Type B pancreatic cell (in vitro differentiated cells): ENCODE results near the gene FOXP4. TPM values are rescaled to one million over a fixed set of nuclear protein-coding genes. Genes with fewer than 3 reads are reported as not detected.

Experiments
- DNase-seq: peaks from one replicate; pipeline ENCODE4 v3.0.0; 2021; ENCODE audit warnings: mixed read lengths; ENCODE audit not compliant: unreplicated experiment; ENCODE audit errors: extremely low spot score
- H3K27ac Mint-ChIP-seq: 2 replicates; pipeline ENCODE4 v1.8.0; 2021; ENCODE audit warnings: mild to moderate bottlenecking, mixed read lengths
- H3K27me3 Mint-ChIP-seq: 2 replicates; pipeline ENCODE4 v1.8.0; 2021; ENCODE audit warnings: mixed read lengths
- H3K36me3 Mint-ChIP-seq: 2 replicates; pipeline ENCODE4 v1.8.0; 2021; ENCODE audit warnings: mixed read lengths
- H3K4me1 Mint-ChIP-seq: one replicate; pipeline ENCODE4 v1.8.0; 2021; ENCODE audit warnings: mixed read lengths; ENCODE audit not compliant: unreplicated experiment
- H3K4me3 Mint-ChIP-seq: 2 replicates; pipeline ENCODE4 v1.8.0; 2021; ENCODE audit warnings: mild to moderate bottlenecking, mixed read lengths
- H3K9me3 Mint-ChIP-seq: 2 replicates; pipeline ENCODE4 v1.8.0; 2021; ENCODE audit warnings: mixed read lengths
- total RNA-seq: library from RNA; stranded (reverse); gene quantifications from 2 replicates; pipeline ENCODE4 v1.2.1, GENCODE V29; 2021; ENCODE audit warnings: low replicate concordance
- TF ChIP-seq, protein P1 (sequence below): fragments of 200-600 bp; sonication (generic); conservative IDR thresholded peaks from 2 replicates; pipeline ENCODE4 v1.5.0; 2021; ENCODE audit warnings: antibody characterized with exemption, mild to moderate bottlenecking

Gene FOXP4
- total RNA-seq, 1 donor from 2014 or later: 100 TPM

DNA sequence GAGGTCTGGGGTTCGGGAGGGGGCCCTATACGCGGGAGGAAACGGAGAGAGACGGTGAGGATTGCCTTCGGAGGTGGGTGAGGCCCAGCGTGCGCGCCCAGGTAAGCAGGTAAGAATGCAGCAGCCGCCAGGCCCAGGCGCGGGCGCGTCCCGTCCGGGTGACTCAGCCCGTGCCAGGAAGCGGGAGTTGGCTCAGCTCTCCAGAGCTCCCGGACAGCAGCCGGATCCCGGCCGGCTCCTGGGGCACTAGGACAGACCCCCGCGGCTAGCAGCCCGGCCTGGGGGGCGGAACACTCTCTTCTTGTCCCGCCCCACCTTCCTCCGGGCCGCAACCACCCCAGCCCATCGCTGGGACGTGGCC is 90.6 kb downstream of the FOXP4 start:
- peaks cover 5% of the 10 kb centered on the region for H3K36me3 Mint-ChIP-seq
- TF ChIP-seq, protein P1, sequence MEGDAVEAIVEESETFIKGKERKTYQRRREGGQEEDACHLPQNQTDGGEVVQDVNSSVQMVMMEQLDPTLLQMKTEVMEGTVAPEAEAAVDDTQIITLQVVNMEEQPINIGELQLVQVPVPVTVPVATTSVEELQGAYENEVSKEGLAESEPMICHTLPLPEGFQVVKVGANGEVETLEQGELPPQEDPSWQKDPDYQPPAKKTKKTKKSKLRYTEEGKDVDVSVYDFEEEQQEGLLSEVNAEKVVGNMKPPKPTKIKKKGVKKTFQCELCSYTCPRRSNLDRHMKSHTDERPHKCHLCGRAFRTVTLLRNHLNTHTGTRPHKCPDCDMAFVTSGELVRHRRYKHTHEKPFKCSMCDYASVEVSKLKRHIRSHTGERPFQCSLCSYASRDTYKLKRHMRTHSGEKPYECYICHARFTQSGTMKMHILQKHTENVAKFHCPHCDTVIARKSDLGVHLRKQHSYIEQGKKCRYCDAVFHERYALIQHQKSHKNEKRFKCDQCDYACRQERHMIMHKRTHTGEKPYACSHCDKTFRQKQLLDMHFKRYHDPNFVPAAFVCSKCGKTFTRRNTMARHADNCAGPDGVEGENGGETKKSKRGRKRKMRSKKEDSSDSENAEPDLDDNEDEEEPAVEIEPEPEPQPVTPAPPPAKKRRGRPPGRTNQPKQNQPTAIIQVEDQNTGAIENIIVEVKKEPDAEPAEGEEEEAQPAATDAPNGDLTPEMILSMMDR: no peak
- H3K4me3 Mint-ChIP-seq: peak overlapping the region; percentile 81
- H3K4me1 Mint-ChIP-seq: peaks cover 53% of the 10 kb centered on the region
- peak overlapping the region; percentile 94 for H3K27ac Mint-ChIP-seq
- H3K27me3 Mint-ChIP-seq: peaks cover 56% of the 10 kb centered on the region
- DNase-seq: no peak
- no peaks in the 10 kb centered on the region for H3K9me3 Mint-ChIP-seq

DNA sequence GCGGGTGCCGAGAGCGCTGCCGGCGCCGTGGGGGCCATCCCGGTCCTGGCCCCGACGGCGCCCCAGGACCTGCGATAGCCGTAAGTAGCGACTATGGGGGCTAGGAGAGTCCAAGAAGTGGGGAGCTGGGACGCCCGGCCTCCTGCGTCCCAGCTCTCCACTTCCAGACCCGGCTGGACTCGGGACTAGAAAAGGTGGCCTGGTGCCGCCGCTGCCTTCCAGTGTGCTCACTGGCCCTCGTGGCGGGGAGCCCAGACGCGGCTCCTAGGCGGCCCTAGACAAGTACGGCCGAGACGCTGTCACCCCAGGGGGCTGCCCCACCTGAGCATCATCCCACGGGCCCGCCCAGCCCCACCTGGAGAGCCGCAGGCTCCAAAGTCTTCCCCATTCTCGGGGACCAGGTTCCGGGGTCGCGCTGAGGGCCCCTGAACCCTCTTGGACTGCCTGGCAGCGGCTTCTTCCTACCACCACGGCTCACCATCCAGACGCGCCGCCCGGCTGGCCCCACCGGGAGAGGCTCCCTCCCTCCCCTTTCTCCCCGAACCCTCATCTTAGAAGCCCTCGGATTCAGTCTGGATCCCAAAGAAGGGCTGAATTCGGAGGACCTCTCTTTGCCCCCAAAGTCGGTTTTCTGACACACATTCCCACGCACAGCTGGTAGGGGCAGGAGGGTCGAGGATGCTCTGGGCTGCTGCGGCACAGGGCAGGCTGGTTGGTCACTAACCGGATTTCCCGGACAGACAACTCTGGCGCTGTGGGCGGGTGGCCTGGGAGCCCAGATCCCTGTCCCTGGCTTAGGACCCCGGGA is 91.2 kb downstream of the FOXP4 start:
- TF ChIP-seq, protein P1: no peak
- Mint-ChIP-seq H3K27me3 (peaks cover 56% of the 10 kb centered on the region), H3K4me3 (peak overlapping the region; percentile 92), H3K27ac (peak overlapping the region; percentile 84), H3K4me1 (peaks cover 55% of the 10 kb centered on the region), H3K9me3 (no peaks in the 10 kb centered on the region), H3K36me3 (peaks cover 6% of the 10 kb centered on the region)
- DNase-seq: no peak

DNA sequence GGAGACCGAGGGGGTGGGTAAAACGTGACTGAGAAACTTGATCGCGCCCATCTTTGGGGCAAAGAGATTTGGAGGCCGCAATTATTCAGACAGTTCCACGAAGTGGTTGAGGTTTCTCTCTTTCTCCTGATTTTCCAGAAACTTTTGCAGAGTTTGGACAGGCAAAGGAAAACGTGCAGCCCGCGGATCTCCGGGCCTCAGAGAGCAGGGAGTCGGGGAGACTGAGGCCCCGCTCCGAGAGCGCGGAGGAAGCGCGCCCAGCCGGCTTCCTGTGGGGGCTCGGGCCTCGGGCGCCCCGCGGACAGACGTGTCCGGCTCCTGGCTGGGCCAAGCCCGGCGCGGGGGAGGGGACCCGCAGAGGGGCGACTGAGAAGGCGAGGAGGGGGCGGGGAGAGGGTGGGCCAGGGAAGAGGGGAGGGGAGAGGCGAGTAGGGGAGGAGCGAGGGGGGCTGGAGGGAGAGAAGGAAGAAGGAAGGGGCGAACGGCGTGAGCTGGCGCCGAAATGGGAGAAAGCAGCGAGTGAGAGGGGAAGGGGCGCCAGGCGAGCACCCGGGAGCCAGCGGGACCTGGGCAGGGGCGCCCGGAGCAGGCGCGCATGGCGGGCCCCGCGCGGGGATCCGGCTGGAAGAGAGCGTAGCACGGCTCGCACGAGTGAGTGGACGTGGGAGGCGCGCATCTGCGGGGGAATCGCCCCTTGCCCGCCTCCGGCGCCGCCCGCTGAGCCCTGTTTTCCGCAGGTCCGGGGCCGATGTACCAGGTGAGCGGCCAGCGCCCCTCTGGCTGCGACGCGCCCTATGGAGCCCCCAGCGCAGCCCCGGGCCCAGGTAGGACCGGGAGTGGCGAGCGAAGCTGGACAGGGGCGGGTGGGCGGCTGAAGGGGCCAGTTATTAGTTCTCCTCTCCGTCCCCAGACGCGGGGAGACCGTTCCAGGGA is 92.1 kb downstream of the FOXP4 start, which contains the start of gene MDFI:
Gene MDFI, plus strand, starts transcription at position 467 of the 933 bp plus-strand sequence. Its CDS starts 282 bp downstream, at position 749.
- Mint-ChIP-seq H3K4me3 (peak within 1 kb of the TSS; percentile 92), H3K36me3 (peaks cover 10% of the 10 kb centered on the region), H3K9me3 (no peaks in the 10 kb centered on the region), H3K4me1 (peaks cover 55% of the 10 kb centered on the region), H3K27me3 (peaks cover 48% of the 10 kb centered on the region), H3K27ac (peak within 1 kb of the TSS; percentile 91)
- TF ChIP-seq, protein P1: no peak
- no peak for DNase-seq

GRCh38 chr6:41638935-41639808 is 93.0 kb downstream of the FOXP4 start:
- TF ChIP-seq, protein P1: no peak
- peaks cover 45% of the 10 kb centered on the region for H3K27me3 Mint-ChIP-seq
- peak overlapping the region; percentile 91 for H3K27ac Mint-ChIP-seq
- no peaks in the 10 kb centered on the region for H3K9me3 Mint-ChIP-seq
- H3K36me3 Mint-ChIP-seq: peaks cover 10% of the 10 kb centered on the region
- H3K4me3 Mint-ChIP-seq: peak overlapping the region; percentile 92
- no peak for DNase-seq
- H3K4me1 Mint-ChIP-seq: peaks cover 56% of the 10 kb centered on the region

DNA sequence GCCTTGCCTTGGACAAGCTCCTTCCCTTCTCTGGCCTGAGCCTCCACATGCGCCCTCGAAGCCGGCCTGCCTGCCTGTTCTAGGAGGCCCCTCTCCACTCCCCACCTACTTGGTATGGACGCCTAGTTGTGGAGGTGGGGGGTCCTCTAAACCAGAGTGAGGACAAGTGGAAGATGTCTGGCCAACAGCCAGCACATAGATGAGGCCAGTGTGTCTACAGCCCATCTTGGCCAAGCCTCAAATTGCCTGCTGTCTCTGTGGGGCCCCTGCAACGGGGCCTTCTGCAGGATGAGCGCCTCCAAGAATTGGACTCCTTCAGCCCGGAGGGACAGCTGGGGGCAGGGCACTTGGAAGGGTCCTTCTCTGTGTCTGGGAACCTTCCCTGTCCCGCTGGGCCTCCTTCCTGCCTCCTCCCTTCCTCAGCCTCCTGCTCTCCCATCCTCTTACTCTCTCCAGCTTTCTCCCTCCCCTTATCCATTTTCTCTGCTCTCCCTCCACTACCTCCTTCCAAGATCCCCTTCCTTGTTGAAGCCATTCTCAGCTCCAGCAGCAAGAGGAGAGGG is 93.7 kb downstream of the FOXP4 start:
- TF ChIP-seq, protein P1: no peak
- Mint-ChIP-seq H3K27ac (peak overlapping the region; percentile 91), H3K4me1 (peaks cover 54% of the 10 kb centered on the region), H3K4me3 (peak overlapping the region; percentile 92), H3K36me3 (peaks cover 10% of the 10 kb centered on the region), H3K27me3 (peaks cover 40% of the 10 kb centered on the region), H3K9me3 (no peaks in the 10 kb centered on the region)
- no peak for DNase-seq
